ENCODE results near the gene BAX.
"Not testable (repeated sequence)": the region's sequence is repeated elsewhere in the genome, so short reads cannot be mapped to it uniquely, and the experiment has no call there.

Gene BAX

DNA sequence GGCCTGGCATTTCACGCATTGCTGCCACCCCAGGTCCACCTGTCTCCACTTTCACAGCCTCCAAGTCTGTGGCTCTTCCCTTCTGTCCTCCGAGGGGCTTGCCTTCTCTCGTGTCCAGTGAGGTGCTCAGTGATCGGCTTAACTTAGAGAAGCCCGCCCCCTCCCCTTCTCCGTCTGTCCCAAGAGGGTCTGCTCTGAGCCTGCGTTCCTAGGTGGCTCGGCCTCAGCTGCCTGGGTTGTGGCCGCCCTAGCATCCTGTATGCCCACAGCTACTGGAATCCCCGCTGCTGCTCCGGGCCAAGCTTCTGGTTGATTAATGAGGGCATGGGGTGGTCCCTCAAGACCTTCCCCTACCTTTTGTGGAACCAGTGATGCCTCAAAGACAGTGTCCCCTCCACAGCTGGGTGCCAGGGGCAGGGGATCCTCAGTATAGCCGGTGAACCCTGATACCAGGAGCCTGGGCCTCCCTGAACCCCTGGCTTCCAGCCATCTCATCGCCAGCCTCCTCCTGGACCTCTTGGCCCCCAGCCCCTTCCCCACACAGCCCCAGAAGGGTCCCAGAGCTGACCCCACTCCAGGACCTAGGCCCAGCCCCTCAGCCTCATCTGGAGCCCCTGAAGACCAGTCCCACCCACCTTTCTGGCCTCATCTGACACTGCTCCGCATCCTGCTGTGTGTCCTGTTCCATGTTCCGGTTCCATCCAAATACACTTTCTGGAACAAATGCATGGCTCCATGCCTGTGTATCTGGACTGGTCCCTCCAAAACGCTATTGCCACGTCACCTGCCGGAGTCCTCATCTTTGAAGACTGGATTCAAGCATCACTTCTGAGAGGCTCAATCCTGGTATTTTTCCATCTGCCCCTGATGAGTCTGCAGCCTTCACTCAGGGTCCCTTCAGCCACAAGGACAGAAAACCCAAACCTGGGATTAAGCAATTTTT lies 31.9 kb upstream of the BAX start:
- TF ChIP-seq, protein P1, sequence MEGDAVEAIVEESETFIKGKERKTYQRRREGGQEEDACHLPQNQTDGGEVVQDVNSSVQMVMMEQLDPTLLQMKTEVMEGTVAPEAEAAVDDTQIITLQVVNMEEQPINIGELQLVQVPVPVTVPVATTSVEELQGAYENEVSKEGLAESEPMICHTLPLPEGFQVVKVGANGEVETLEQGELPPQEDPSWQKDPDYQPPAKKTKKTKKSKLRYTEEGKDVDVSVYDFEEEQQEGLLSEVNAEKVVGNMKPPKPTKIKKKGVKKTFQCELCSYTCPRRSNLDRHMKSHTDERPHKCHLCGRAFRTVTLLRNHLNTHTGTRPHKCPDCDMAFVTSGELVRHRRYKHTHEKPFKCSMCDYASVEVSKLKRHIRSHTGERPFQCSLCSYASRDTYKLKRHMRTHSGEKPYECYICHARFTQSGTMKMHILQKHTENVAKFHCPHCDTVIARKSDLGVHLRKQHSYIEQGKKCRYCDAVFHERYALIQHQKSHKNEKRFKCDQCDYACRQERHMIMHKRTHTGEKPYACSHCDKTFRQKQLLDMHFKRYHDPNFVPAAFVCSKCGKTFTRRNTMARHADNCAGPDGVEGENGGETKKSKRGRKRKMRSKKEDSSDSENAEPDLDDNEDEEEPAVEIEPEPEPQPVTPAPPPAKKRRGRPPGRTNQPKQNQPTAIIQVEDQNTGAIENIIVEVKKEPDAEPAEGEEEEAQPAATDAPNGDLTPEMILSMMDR (IDR thresholded peaks at IDR 0.05; ENCODE audit: low read depth, low read length) = no peak
- no peak for DNase-seq (ENCODE audit: extremely low read depth, low read depth)

DNA sequence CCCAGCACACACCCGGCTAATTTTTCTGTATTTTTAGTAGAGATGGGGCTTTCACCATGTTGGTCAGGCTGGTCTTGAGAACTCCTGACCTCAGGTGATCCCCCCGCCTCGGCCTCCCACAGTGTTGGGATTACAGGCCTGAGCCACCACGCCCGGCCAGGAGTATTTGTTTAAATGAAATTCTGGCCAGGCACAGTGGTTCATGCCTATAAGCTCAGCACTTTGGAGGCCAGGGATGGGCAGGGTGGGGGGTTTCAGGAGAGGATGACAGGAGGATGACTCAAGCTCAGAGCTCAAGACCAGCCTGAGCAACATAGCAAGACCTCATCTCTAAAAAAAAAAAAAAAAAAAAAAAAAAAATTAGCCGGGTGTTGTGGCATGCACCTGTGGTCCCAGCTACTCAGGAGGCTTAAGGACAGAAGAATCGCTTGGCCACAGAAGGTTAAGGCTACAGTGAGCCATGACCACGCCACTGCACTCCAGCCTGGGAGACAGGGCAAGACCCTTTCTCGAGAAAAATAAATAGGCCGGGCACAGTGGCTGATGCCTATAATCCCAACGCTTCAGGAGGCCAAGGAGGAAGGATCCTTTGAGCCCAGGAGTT lies 29.3 kb upstream of the BAX start:
- peak; percentile 29 for DNase-seq (ENCODE audit: extremely low read depth, low read depth)
- TF ChIP-seq, protein P1 (IDR thresholded peaks at IDR 0.05; ENCODE audit: low read depth, low read length) = no peak

DNA sequence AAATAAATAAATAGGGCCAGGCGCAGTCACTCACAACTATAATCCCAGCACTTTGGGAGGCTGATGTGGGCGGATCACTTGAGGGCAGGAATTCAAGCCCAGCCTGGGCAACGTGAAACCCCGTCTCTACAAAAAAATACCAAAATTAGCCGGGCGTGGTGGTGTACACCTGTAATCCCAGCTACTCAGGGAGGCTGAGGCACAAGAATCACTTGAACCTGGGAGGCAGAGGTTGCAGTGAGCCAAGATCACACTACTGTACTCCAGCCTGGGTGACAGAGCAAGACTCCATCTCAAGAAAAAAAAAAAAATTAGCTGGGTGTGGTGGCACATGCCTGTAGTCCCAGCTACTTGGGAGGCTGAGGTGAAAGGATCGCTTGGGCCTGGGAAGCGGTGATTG lies 28.8 kb upstream of the BAX start:
- not testable (repeated sequence) for DNase-seq (ENCODE audit: extremely low read depth, low read depth)

DNA sequence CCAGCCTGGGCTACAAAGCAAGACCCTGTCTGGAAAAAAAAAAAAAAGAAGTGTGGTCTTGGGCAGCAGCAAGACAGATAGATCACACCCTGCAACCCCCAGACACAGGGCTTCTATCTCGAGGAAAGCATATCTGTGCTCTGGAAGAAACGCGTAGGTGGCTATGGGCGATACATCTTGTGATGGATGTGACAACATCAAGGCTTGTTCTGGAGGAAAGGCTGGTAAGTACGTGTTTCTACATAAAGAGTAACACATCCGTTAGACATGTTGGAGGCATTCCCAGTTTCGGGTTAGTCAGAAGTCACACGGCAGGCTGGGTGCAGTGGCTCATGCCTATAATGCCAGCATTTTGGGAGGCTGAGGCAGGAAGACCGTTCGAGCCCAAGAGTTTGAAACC lies 27.8 kb upstream of the BAX start:
- TF ChIP-seq, protein P1 (IDR thresholded peaks at IDR 0.05; ENCODE audit: low read depth, low read length) = no peak
- DNase-seq (ENCODE audit: extremely low read depth, low read depth) = peak; percentile 81

DNA sequence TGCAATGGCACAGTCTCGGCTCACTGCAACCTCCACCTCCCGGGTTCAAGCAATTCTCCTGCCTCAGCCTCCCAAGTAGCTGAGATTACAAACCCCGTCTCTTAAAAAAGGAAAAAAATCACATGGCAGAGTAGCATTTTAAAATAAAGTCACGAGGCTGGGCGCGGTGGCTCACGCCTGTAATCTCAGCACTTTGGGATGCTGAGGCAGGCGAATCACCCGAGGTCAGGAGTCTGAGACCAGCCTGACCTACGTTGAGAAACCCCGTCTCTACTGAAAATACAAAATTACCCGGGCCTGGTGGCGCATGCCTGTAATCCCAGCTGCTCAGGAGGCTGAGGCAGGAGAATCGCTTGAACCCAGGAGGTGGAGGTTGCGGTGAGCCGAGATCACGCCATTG lies 27.0 kb upstream of the BAX start:
- DNase-seq (ENCODE audit: extremely low read depth, low read depth) = not testable (repeated sequence)

DNA sequence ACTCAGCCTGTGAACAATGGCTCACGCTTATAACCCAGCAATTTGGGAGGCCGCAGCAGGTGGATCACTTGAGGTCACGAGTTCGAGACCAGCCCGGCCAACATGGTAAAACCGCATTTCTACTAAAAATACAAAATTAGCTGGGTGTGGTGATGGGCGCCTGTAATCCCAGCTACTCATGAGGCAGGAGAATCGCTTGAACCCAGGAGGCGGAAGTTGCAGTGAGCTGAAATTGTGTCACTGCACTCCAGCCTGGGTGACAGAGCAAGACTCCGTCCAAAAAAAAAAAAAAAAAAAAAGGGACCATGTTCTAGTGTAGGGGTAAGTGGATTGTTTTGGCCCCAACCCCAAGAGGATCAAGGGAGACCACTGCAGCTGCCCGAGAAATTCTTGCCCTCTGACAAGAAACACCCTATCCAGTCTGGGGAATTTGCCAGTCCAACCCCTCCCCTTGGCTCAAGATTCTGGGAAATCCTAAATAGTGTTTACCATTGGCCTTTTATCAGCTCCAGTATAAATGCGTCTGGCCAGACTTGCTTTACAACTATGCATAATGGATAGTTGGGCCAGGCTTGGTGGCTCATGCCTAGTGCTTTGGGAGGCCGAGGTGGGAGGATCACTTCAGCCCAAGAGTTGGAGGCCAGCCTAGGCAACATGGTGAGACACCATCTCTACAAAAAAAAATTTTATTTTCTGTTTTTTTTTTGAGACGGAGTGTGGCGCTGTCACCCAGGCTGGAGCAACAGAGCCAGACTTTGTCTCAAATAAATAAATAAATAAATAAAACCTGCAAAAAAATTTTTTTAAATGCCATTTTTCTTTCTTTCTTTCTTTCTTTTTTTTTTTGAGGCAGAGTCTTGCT lies 26.3 kb upstream of the BAX start:
- TF ChIP-seq, protein P1 (IDR thresholded peaks at IDR 0.05; ENCODE audit: low read depth, low read length) = no peak
- DNase-seq (ENCODE audit: extremely low read depth, low read depth) = peak; percentile 10

DNA sequence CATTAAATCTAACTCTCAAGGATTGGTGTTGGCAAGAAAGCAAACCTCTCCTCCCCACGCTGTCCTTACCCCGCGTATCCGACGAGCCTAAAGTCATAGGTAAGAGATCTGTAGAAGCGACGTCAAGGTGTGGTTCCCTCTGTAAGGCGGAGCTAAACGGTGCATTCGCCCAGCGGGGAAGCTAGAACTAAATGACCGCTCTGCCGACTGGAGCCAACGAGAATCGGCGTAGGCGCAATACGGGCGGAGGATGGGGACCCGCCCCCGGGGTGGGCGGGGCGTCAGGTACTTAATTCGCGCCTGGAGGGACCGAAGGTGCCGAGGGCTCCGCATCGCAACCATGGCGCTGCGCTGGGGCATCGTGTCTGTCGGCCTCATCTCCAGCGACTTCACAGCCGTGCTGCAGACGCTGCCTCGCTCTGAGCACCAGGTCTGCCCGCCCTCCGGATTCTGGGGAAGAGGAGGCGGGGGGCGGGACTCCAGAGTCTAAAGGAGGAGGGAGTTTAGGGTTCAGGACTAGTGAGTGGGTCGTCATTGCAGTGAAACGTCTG lies 21.2 kb upstream of the BAX start, which contains the start of gene DHDH:
DHDH (plus strand) TSS at position 318 of the 551 bp plus-strand sequence; CDS start at position 341, 23 bp downstream.
- TF ChIP-seq, protein P1 (IDR thresholded peaks at IDR 0.05; ENCODE audit: low read depth, low read length) = no peak
- DNase-seq (ENCODE audit: extremely low read depth, low read depth) = no peak
